BJ (cell line): ENCODE data around the gene CBX2. TPM values are rescaled to one million over a fixed set of nuclear protein-coding genes. Genes with fewer than 3 reads are reported as not detected.

Source experiments
- CTCF ChIA-PET: fragments of 350-600 bp; formaldehyde crosslinking; extraction: SDS; loops from one replicate; lab custom pipeline; 2021; ENCODE audit warnings: antibody characterized with exemption, inconsistent platforms; lab: Yijun Ruan, JAX
- POLR2A ChIA-PET: fragments of 300-600 bp; sonication (Branson Sonifier 250); formaldehyde crosslinking; extraction: SDS; loops from one replicate; lab custom pipeline; 2021; ENCODE audit warnings: antibody characterized with exemption; lab: Charles Lee
- DNase-seq: peaks from one replicate; pipeline ENCODE4 v3.0.0-alpha.2; 2011; ENCODE audit warnings: low read depth
- H3K27me3 ChIP-seq: 2 replicates; pipeline ENCODE4 v1.6.0; 2011; ENCODE audit warnings: low read length; ENCODE audit not compliant: control insufficient read depth, insufficient read depth
- H3K36me3 ChIP-seq: 2 replicates; pipeline ENCODE4 v1.5.1; 2011; ENCODE audit warnings: low read length; ENCODE audit not compliant: control insufficient read depth, insufficient read depth
- H3K4me3 ChIP-seq: 2 replicates; pipeline ENCODE4 v1.5.1; 2011; ENCODE audit warnings: low read depth, mild to moderate bottlenecking, control low read depth, low read length
- polyA plus RNA-seq: library from polyadenylated mRNA; depleted of rRNA; stranded (reverse); fragments of >200 nt; gene quantifications from 2 replicates; pipeline ENCODE4 v1.2.3, GENCODE V29; 2011
- TF ChIP-seq, protein P1 (sequence below): IDR thresholded peaks from 2 replicates; pipeline ENCODE4 v1.5.1; 2011; ENCODE audit warnings: low read depth, mild to moderate bottlenecking, control low read depth, inconsistent platforms, low read length, moderate library complexity; ENCODE audit not compliant: insufficient read depth

Gene CBX2
- polyA plus RNA-seq, 1 experiment, result 1.5 TPM

DNA sequence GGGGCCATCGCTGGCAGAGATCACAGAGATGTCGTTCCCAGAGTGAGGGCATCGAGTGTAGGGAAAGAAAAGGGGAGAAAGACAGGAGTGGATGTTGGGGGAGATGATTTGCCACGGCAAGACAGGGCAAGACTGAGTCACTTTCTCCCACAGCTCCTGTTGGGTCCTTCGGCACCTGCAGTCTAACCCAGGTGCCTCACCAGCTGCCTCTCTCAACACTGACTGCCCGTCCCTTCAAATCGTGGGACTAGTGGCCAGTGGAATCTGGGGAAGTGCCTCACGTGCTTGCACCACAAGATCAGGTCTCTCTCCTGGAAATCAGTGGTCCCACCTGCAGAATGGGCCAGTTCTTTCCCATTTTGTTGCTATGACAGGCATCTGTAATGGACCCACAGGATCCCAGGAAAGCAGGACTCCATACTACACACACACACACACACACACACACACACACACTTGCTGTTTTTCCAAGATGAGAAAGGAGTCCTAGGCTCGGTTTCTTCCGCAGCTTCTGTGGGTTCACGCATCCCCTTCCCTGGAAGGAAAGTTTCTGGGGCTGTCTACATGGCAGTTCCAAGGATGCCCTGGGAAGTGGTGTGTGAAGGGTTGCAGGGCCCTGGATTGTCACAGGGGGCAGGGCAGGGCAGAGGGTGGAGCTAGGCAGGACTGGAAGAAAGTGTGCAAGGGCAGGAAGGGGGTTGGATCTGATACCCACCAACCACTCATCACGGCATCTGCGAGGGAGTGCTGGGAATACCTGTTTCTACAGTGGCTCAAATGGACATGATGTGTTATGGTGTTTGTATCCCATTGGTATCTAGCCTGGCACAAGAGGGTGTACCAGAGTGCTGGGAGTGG is 29.1 kb downstream of the CBX2 start:
- Histone ChIP-seq H3K36me3 (no peaks in the 10 kb centered on the region), H3K4me3 (no peak overlapping the region), H3K27me3 (peaks cover 84% of the 10 kb centered on the region)
- CTCF ChIA-PET, result interaction anchor here (0.7 to 2.0 kb wide), 7 partner anchors 10 to 185 kb away, joined by 3 to 6 read pairs (median 3); partner anchors contain the start of gene CBX8
- POLR2A ChIA-PET, result no interaction called here
- TF ChIP-seq, protein P1, sequence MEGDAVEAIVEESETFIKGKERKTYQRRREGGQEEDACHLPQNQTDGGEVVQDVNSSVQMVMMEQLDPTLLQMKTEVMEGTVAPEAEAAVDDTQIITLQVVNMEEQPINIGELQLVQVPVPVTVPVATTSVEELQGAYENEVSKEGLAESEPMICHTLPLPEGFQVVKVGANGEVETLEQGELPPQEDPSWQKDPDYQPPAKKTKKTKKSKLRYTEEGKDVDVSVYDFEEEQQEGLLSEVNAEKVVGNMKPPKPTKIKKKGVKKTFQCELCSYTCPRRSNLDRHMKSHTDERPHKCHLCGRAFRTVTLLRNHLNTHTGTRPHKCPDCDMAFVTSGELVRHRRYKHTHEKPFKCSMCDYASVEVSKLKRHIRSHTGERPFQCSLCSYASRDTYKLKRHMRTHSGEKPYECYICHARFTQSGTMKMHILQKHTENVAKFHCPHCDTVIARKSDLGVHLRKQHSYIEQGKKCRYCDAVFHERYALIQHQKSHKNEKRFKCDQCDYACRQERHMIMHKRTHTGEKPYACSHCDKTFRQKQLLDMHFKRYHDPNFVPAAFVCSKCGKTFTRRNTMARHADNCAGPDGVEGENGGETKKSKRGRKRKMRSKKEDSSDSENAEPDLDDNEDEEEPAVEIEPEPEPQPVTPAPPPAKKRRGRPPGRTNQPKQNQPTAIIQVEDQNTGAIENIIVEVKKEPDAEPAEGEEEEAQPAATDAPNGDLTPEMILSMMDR, result no peak
- DNase-seq, result no peak

DNA sequence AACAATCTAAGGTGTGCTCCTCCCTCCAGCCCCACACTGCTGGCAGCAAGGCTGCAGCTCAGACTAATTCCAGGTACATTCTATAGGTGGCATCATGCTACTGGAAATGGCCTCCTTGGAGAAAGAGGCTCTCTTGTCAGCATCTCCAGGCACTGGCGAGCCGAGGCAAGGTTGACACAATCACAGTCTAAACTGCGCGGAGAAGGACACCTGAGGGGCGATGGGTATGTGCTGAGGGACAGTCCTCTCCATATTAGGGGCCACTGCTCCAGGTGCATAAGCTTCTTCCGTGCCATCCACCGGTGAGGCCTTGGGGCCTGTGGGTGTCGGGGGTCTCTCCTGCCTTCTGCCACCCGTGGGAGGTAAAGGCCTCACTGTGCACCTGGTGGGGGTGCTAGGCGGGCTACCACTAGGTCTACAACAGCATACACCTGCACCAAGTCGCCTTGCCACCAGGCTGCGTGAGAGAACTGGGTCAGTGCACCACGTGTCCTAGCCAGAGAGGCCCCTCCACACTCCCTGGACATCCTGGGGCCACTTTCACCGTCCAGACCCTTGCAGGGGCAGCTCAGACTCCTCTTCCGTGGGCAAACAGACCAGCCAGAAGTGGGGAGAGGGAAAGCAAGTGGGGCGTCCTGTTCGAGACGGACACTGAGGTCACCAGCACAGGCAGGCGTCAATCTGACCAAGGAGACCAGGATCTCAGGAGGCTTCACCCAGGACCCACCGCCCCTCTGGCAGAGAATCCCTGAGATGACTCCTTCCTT is 31.0 kb downstream of the CBX2 start:
- ChIA-PET CTCF (interaction anchor here (1.2 to 2.0 kb wide), 3 partner anchors 19 to 183 kb away, joined by 3 to 6 read pairs (median 5); no protein-coding TSS in a partner anchor), POLR2A (no interaction called here)
- DNase-seq, result no peak
- Histone ChIP-seq H3K4me3 (no peak overlapping the region), H3K27me3 (peaks cover 76% of the 10 kb centered on the region), H3K36me3 (no peaks in the 10 kb centered on the region)
- TF ChIP-seq, protein P1, result no peak

DNA sequence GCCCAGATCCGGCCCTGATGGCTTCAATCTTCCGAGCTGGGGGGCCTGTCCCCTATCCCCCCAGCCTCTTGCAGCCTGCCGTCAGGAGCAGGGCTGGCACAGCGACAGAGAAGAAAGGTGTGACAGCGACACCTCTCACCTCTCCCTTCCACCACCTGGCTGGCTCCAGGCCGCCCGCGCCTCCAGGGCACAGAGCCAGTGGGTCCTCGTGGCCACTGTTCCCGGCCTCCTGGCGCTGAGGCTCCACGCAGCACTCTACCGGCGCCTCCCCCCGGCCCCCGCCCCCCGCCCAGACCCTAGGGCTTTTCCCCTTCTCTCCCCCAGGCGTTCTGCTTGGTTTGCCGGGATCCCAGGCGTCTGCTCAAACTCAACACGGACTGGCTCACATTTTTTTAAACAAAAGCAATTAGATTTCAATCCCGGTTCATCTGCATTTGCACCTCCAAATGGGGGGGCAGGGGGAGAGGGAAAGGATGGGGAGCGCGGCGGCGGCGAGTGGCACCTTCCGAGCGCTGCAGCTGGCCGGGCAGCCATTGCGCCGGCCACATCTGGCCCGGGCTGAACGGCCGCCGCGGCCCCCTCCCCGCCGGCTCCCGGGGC is 31.7 kb downstream of the CBX2 start:
- TF ChIP-seq, protein P1, result no peak
- ChIA-PET CTCF (interaction anchor here (0.9 kb wide), 1 partner anchor 31 kb away, joined by 3 read pairs; no protein-coding TSS in a partner anchor), POLR2A (interaction anchor here (1.0 kb wide), 1 partner anchor 13 kb away, joined by 19 read pairs; the partner anchor contains the start of gene CBX8)
- peaks cover 75% of the 10 kb centered on the region for H3K27me3 ChIP-seq
- no peak for DNase-seq
- H3K36me3 ChIP-seq, result no peaks in the 10 kb centered on the region
- no peak overlapping the region for H3K4me3 ChIP-seq

DNA sequence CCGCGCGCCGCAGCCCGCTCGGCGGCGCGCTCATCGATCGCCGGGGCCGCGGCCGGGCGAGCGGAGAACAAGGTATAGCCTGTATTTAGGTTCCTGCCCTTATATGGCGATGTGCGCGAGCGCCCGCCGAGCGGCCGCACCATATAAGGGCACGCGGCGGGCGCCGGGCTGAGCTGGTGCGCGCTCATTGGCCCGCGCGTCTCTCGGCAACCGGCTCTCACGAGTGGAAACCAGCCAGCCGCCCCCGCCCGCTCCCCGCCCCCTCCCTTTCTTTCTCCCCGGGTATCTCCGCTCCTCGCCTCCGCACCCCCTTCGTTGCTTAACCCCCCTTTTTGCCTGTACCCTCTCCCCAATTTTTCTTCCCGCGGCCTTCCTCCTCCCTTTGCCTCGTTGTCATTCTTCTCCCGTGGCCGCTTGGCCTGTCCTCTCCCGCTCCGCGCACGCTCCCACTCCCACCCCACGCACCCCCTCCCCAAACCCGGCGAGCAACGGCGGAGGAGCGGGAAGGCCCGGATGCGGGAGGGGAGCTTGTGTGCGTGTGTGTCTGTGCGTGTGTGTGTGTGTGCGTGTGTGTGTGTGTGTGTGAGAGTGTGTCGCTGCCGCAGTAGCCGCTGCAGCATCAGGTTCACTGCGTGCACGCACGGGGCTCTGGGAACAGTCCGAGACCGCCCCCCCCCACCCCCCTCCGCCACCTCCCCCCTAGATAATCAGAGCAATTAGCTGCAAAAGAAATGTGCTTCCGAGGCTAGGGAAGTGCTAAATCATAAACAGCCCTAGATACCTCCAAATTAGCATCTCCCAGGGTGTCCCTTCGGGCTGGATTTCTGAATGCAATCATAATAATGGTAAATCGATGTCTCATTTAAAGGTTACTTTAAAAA is 32.4 kb downstream of the CBX2 start:
- H3K27me3 ChIP-seq, result peaks cover 74% of the 10 kb centered on the region
- POLR2A ChIA-PET, result interaction anchor here (1.0 kb wide), 1 partner anchor 13 kb away, joined by 19 read pairs; the partner anchor contains the start of gene CBX8
- DNase-seq, result no peak
- H3K36me3 ChIP-seq, result no peaks in the 10 kb centered on the region
- H3K4me3 ChIP-seq, result no peak overlapping the region
- TF ChIP-seq, protein P1, result no peak
- CTCF ChIA-PET, result interaction anchor here (0.7 to 3.1 kb wide), 10 partner anchors 11 to 69 kb away, joined by 3 to 17 read pairs (median 5); no protein-coding TSS in a partner anchor
